ENCODE measurements around the gene ANKRD12. TPM values are rescaled to one million over a fixed set of nuclear protein-coding genes. Genes with fewer than 3 reads are reported as not detected.
"Not testable (repeated sequence)": the region's sequence is repeated elsewhere in the genome, so short reads cannot be mapped to it uniquely, and the experiment has no call there.

Gene ANKRD12
- total RNA-seq, 1 donor: 66.2 TPM

GRCh38 chr18:9156604-9157249 is 20.1 kb downstream of the ANKRD12 start:
- no peak for DNase-seq (ENCODE audit: low read depth)
- no peak overlapping the region for H3K4me3 ChIP-seq (ENCODE audit: low read depth, low read length)
- TF ChIP-seq CTCF (IDR thresholded peaks at IDR 0.05; ENCODE audit: insufficient read depth, low read length): no peak

- no peak for DNase-seq (ENCODE audit: low read depth)
- no peak overlapping the region for H3K4me3 ChIP-seq (ENCODE audit: low read depth, low read length)
- no peak for TF ChIP-seq CTCF (IDR thresholded peaks at IDR 0.05; ENCODE audit: insufficient read depth, low read length)
Observed at GRCh38 chr18:9157806-9158205, 21.2 kb downstream of the ANKRD12 start.

- TF ChIP-seq CTCF (IDR thresholded peaks at IDR 0.05; ENCODE audit: insufficient read depth, low read length): no peak
- no peak overlapping the region for H3K4me3 ChIP-seq (ENCODE audit: low read depth, low read length)
Observed at GRCh38 chr18:9160014-9160413, 23.4 kb downstream of the ANKRD12 start.

GRCh38 chr18:9162663-9163062 is 26.1 kb downstream of the ANKRD12 start:
- not testable (repeated sequence) for DNase-seq (ENCODE audit: low read depth)

More at GRCh38 chr18:9160014-9160413, 23.4 kb downstream of the ANKRD12 start:
- no peak for DNase-seq (ENCODE audit: low read depth)

GRCh38 chr18:9164149-9164548 is 27.6 kb downstream of the ANKRD12 start:
- not testable (repeated sequence) for DNase-seq (ENCODE audit: low read depth)

More at GRCh38 chr18:9162663-9163062, 26.1 kb downstream of the ANKRD12 start:
- not testable (repeated sequence) for H3K4me3 ChIP-seq (ENCODE audit: low read depth, low read length)

GRCh38 chr18:9165883-9166282 is 29.3 kb downstream of the ANKRD12 start:
- H3K4me3 ChIP-seq (ENCODE audit: low read depth, low read length); DNase-seq (ENCODE audit: low read depth): not testable (repeated sequence)

More at GRCh38 chr18:9164149-9164548, 27.6 kb downstream of the ANKRD12 start:
- H3K4me3 ChIP-seq (ENCODE audit: low read depth, low read length): not testable (repeated sequence)

- not testable (repeated sequence) for DNase-seq (ENCODE audit: low read depth); H3K4me3 ChIP-seq (ENCODE audit: low read depth, low read length)
Observed at GRCh38 chr18:9169515-9169914, 32.9 kb downstream of the ANKRD12 start.

GRCh38 chr18:9171919-9172318 is 35.3 kb downstream of the ANKRD12 start:
- not testable (repeated sequence) for H3K4me3 ChIP-seq (ENCODE audit: low read depth, low read length); DNase-seq (ENCODE audit: low read depth)

GRCh38 chr18:9172506-9173127 is 36.0 kb downstream of the ANKRD12 start:
- no peak for DNase-seq (ENCODE audit: low read depth)
- no peak overlapping the region for H3K4me3 ChIP-seq (ENCODE audit: low read depth, low read length)
- no peak for TF ChIP-seq CTCF (IDR thresholded peaks at IDR 0.05; ENCODE audit: insufficient read depth, low read length)

Data from fibroblast of the aortic adventitia (primary cell).